Measurements from ENCODE around the gene SEMA5A. TPM values are rescaled to one million over a fixed set of nuclear protein-coding genes. Genes with fewer than 3 reads are reported as not detected.

Gene SEMA5A
- total RNA-seq, 1 experiment from 2014 or later: 34.3 TPM

GRCh38 chr5:9573796-9574195 is 27.9 kb upstream of the SEMA5A start:
- H3K4me3 ChIP-seq (ENCODE audit: low read depth, low read length): no peak overlapping the region
- no peak overlapping the region for H3K27ac Mint-ChIP-seq (ENCODE audit: unreplicated experiment)
- CTCF ChIA-PET: no interaction called here
- no peak overlapping the region for H3K4me3 Mint-ChIP-seq (ENCODE audit: unreplicated experiment)
- no peaks in the 10 kb centered on the region for H3K36me3 Mint-ChIP-seq (ENCODE audit: insufficient read depth, unreplicated experiment)
- no peaks in the 10 kb centered on the region for H3K36me3 ChIP-seq (ENCODE audit: control insufficient read depth, insufficient read depth, low read length)
- H3K9me3 ChIP-seq: peaks cover 3% of the 10 kb centered on the region; the same call in 1 of the 2 replicates
- H3K27me3 Mint-ChIP-seq (ENCODE audit: insufficient read depth, unreplicated experiment): no peaks in the 10 kb centered on the region
- POLR2A ChIA-PET: no interaction called here
- no peak for TF ChIP-seq CTCF (IDR thresholded peaks at IDR 0.05; ENCODE audit: insufficient read depth in 1 of 2, low read depth in 1 of 2, low read length in 1 of 2, severe bottlenecking in 1 of 2, unreplicated experiment in 1 of 2)
- no peaks in the 10 kb centered on the region for H3K4me1 ChIP-seq
- H3K27me3 ChIP-seq (replicated peaks; ENCODE audit: control insufficient read depth, insufficient read depth, low read length): no peaks in the 10 kb centered on the region
- BruUV-seq (replicated peaks): no TSS peak
- no peaks in the 10 kb centered on the region for H3K4me1 Mint-ChIP-seq (ENCODE audit: low read depth, unreplicated experiment)
- intact Hi-C loops (cut with micrococcal nuclease; ENCODE audit: unreplicated experiment): no loop called here
- no peak for DNase-seq
- H3K9me3 Mint-ChIP-seq (ENCODE audit: unreplicated experiment): no peaks in the 10 kb centered on the region

DNA sequence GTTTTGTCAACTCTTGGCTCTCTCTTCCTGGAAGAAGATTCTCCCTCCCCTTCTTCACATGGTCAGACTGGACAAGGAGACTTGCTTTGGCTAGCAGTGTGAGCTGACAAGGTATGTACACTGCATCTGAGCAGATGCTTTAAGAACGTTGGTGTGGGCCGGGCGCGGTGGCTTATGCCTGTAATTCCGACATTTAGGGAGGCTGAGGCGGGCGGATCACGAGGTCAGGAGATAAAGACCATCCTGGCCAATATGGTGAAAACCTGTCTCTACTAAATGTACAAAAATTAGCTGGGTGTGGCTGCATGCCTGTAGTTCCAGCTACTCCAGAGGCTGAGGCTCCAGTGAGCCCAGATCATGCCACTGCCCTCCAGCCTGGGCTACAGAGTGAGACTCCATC is 26.4 kb upstream of the SEMA5A start:
- Histone ChIP-seq H3K4me1 (no peaks in the 10 kb centered on the region), H3K9me3 (0 out of 2 replicates have a peak, but pooled peaks cover 3% of the 10 kb centered on the region), H3K27me3 (replicated peaks; ENCODE audit: control insufficient read depth, insufficient read depth, low read length) (no peaks in the 10 kb centered on the region), H3K36me3 (ENCODE audit: control insufficient read depth, insufficient read depth, low read length) (no peaks in the 10 kb centered on the region), H3K4me3 (ENCODE audit: low read depth, low read length) (no peak overlapping the region)
- POLR2A ChIA-PET: no interaction called here
- Mint-ChIP-seq H3K4me1 (ENCODE audit: low read depth, unreplicated experiment) (no peaks in the 10 kb centered on the region), H3K9me3 (ENCODE audit: unreplicated experiment) (no peaks in the 10 kb centered on the region), H3K4me3 (ENCODE audit: unreplicated experiment) (no peak overlapping the region), H3K36me3 (ENCODE audit: insufficient read depth, unreplicated experiment) (no peaks in the 10 kb centered on the region), H3K27me3 (ENCODE audit: insufficient read depth, unreplicated experiment) (no peaks in the 10 kb centered on the region), H3K27ac (ENCODE audit: unreplicated experiment) (no peak overlapping the region)
- BruUV-seq (replicated peaks): no TSS peak
- intact Hi-C loops (cut with micrococcal nuclease; ENCODE audit: unreplicated experiment): no loop called here
- no peak for DNase-seq
- CTCF ChIA-PET: no interaction called here
- no peak for TF ChIP-seq CTCF (IDR thresholded peaks at IDR 0.05; ENCODE audit: insufficient read depth in 1 of 2, low read depth in 1 of 2, low read length in 1 of 2, severe bottlenecking in 1 of 2, unreplicated experiment in 1 of 2)

GRCh38 chr5:9570876-9571275 is 25.0 kb upstream of the SEMA5A start:
- H3K27me3 ChIP-seq (replicated peaks; ENCODE audit: control insufficient read depth, insufficient read depth, low read length): no peaks in the 10 kb centered on the region
- no peak for TF ChIP-seq CTCF (IDR thresholded peaks at IDR 0.05; ENCODE audit: insufficient read depth in 1 of 2, low read depth in 1 of 2, low read length in 1 of 2, severe bottlenecking in 1 of 2, unreplicated experiment in 1 of 2)

More at GRCh38 chr5:9570876-9571275, 25.0 kb upstream of the SEMA5A start:
- Mint-ChIP-seq H3K27me3 (ENCODE audit: insufficient read depth, unreplicated experiment) (no peaks in the 10 kb centered on the region), H3K4me3 (ENCODE audit: unreplicated experiment) (no peak overlapping the region), H3K4me1 (ENCODE audit: low read depth, unreplicated experiment) (no peaks in the 10 kb centered on the region), H3K9me3 (ENCODE audit: unreplicated experiment) (no peaks in the 10 kb centered on the region), H3K27ac (ENCODE audit: unreplicated experiment) (no peak overlapping the region), H3K36me3 (ENCODE audit: insufficient read depth, unreplicated experiment) (no peaks in the 10 kb centered on the region)
- no peak for DNase-seq
- BruUV-seq (replicated peaks): no TSS peak
- Histone ChIP-seq H3K4me1 (no peaks in the 10 kb centered on the region), H3K9me3 (no peaks in the 10 kb centered on the region), H3K4me3 (ENCODE audit: low read depth, low read length) (no peak overlapping the region), H3K36me3 (ENCODE audit: control insufficient read depth, insufficient read depth, low read length) (no peaks in the 10 kb centered on the region)
- ChIA-PET POLR2A (no interaction called here), CTCF (no interaction called here)
- intact Hi-C loops (cut with micrococcal nuclease; ENCODE audit: unreplicated experiment): no loop called here
